HG02642 (cell line): ENCODE data around the gene GPR35.
"Not testable (repeated sequence)": the region's sequence is repeated elsewhere in the genome, so short reads cannot be mapped to it uniquely, and the experiment has no call there.

Experiments used
- ATAC-seq: cut with Tn5 transposase; IDR thresholded peaks from one replicate; pipeline ENCODE4 v1.9.1; 2021; ENCODE audit warnings: mild to moderate bottlenecking; ENCODE audit not compliant: unreplicated experiment, poor library complexity

GPR35 gene

DNA sequence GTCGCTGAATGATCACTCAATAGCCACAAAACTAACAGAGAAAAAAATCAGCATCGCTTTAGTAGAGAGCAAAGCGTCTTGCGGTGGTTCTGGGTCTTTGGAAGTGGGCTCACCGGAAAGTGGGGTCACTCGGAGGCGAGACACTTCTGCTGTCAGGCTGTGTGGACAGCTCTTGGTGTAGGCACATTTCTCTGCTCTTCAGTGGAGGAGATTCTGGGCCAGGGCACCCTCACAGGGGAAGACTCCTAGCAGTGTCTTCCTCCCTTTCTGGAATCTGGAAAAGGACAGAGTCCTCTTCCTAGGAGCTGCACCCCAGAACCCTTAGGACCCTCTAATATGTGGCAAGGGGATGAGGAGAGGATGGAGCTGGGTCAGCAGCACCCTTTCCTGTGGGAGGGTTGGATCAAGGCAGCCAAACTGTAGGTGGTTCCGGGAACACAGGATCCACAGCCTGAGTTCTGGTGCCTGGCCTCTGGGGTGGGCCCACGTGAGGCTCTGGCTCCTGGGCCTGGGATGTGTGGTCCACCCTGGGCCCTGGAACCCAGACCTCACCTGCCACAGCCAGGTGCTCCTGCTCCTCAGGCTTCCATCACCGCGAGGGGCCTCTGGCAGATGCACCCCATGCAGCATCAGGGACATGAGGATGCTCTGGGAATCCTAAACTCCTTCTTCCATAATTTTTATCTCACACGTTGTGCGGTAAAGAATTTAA is 25.1 kb downstream of the GPR35 start:
- no peak for ATAC-seq

DNA sequence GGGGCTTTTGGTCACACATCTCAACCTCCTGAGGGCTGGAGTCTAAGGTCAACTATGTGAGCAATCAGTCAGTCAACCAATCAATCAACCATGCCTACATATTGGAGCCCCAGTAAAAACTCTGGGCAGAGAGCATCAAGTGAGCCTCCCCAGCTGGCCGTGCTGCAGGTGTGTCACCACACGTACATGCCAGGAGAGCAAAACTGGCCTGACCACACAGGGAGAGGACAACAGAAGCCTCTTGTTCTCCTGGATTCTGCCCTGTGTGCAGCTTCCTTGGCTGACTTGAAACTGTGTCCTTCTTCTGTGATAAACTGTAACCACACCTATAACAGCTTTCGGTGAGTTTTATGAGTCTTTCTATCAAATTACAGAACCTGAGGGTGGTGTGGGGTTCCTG is 25.9 kb downstream of the GPR35 start:
- no peak for ATAC-seq

DNA sequence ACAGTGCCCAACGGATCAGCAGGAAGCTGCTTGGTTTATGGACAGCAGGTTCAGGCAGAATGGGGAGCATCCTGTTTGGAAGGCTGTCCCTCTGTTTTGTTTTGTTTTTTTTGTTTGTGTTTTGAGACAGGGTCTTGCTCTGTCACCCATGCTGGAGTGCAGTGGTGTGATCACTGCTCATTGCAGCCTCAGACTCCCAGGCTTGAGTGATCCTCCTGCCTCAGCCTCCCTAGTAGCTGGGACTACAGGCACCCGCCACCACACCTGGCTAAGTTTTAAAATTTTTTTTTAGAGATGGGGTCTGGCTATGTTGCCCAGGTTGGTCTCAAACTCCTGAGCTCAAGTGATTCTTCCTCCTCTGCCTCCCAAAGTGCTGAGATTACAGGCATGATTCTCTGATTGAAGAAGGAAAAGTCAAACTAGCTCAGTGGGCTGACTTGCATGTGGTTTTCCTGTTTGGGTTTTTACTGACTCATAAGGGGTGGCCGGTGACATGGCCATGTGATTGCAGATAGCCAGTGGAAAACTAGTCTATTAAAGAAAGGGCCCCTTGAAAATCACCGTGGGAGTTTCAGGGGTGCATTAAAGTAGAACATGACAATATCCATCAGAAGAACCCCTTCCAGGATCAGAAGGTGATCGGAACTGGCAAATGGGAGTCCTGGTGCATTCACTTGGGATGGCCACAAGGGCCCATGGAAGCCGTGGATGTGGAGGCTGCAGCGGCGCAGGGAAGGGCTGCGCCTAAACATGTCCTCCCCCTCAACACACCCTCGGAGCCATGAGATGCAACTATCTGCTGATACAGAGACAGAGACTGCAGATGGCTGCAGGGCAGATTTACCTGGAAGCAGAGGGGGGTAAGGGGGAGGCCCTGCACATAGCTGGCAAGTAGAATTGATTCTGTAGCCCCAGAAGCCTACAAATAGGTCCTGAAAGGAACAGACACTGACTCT is 30.9 kb downstream of the GPR35 start:
- no peak for ATAC-seq

DNA sequence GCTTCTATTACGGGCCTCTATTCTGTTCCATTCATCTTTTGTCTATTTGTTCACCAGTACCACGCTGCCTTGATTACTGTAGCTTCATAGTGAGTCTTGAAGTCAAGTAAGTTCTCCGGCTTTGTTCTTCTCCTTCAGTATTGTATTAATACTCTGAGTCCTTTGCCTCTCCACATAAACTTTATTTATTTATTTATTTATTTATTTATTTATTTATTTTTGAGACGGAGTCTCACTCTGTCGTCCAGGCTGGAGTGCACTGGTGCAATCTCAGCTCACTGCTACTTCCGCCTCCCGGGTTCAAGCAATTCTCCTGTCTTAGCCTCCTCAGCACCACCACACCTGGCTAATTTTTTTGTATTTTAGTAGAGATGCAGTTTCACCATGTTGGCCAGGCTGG is 34.6 kb downstream of the GPR35 start:
- ATAC-seq: not testable (repeated sequence)

DNA sequence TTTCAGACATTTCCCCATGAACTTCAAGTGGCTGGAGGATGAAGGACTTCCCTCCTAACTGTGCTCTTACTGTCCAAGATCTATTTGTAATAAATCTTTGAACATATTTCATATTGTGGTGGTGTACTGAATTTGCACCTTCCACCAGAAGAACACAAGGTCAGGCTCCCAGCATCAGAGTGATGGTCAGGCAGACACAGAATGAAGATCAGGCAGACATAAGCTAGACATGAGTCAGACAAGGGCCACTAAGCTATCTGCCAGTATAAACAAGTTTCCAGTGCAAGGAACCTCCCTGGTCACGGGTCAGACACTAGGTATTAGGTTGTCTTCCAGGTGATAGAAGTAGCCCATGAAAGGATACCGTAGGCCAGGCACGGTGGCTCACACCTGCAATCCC is 37.4 kb downstream of the GPR35 start:
- no peak for ATAC-seq

DNA sequence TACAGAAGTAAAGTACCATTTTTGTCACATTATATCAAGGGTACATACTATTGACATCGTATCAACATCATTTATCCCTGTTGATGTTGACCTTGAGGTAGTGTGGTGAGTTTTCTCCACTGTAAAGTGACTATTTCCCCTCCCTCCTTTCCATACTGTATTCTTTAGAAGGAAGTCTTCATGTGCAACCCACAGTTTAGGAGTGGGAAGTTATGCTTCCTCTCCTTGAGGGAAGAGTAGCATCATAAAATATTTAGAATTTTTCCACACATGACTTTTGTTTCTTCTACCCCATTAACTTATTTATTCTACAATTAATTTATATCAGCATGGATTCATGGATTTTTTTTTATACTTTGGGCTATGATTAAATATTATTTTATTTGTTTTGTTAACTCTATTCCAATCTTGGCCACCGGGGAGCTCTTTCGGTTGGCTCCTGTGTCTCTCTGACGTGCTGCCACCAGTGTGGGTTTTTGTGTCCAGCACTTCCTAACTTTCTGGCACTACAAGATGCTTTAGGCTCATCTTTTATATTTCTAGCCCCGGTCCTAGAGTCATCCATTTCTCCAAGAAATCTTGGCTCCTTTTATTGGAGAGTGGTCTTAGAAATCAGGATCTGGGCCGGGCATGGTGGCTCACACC is 38.4 kb downstream of the GPR35 start:
- no peak for ATAC-seq

DNA sequence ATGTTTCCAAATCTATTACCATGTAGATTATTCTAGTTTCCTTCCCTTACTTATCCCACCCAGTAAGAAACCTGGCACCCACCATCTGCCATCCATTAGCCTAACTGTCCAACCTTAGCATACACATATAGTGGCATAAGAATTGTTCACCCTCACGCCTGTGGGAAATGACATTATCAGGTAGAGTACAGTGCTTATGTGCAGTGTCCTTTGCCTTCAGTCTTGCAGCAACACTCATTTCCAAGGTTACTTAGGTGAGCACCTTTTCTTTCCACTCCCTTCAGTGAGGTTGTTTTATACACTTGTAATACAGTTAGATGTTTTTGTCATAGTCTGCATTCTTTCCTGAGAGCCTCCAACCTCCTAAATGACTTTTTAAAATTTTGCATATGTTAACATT is 39.3 kb downstream of the GPR35 start:
- ATAC-seq: no peak

DNA sequence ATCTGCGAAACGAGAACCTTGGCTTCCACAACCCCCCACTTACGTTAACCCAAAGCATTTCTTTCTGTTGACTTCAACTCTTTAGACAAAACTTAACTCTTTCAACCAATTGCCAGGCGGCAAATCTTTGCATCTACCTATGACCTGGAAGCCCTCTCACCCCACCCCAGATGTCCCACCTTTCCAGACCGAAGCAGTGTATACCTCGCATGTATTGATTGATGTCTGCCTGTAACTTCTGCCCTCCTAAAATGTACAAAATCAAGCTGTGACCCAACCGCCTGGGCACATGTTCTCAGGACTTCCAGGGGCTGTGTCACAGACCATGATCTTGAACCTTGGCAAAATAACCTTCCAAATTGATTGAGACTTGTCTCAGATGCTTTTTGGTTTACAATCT is 45.1 kb downstream of the GPR35 start:
- ATAC-seq: no peak

DNA sequence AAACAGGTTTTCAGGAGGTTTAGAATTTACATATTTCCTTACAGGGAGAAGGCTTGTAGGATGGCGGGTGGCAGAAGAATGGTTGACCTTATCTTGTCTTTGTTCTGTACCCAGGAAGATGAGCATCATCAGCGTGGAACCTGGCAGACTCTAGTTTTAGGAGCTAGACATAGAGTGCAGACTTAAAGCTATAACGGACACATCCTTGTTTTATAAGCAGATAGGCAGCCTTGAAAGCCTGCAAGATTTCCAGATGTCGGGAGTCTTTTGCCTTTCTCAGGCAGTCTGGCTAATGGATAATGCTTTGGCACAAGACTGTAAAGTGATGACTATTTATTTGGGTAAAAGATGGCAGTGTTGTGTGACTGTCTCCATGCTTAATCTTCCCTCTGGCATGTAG is 45.7 kb downstream of the GPR35 start:
- no peak for ATAC-seq

DNA sequence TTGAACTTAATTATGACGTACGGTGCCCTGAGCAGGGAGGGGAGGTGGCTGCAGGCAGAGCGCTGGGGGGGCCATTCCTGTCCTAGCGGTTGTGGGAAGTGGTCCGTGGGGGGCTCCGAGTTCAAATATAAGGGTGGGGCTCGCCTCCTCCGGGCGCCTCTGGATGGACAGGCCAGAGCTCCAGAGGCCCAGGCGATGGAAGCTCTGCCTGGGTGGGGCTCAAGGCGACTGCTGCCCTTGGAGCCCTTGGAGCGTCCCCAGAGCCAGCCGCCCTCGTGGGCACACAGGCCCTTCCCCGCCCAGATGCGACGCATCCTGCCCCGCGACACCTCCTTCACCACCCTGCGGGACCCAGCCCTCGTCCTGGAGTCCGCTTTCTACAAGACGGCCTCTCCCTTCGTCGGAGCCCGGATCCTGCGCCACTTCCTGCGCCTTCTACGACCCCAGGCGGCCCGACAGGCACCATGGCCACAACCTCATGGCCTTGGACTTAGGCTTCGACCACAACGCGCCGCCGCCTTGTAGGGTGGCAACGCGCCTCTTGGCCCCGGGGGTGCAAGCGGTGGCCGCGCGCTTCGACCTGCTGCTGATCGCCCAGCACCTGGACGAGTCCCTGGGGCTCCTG is 46.9 kb downstream of the GPR35 start:
- no peak for ATAC-seq

DNA sequence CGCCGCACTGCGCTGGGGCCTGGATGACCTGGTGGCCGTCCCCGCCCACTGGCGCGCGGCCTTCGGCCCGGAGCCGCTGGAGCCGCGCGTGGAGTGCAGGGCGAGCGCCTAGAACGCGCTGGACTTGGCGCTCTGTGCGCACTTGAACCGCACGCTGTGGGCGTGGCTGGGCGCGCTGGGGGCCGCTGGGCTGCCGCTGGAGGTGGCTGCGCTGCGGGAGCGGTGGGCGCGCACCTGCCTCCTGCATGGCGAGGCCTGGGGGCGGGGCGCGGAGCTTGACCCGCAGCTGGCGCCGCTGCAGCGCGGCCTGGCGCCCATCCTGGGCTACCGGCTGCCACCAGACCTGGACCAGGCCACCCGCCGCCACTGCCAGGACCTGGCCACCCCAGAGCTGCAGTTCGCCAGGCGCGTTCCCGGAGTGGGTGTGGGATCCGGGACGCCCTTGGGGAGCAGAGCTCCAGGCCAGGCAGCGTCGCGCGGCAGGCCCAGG is 47.5 kb downstream of the GPR35 start:
- no peak for ATAC-seq

DNA sequence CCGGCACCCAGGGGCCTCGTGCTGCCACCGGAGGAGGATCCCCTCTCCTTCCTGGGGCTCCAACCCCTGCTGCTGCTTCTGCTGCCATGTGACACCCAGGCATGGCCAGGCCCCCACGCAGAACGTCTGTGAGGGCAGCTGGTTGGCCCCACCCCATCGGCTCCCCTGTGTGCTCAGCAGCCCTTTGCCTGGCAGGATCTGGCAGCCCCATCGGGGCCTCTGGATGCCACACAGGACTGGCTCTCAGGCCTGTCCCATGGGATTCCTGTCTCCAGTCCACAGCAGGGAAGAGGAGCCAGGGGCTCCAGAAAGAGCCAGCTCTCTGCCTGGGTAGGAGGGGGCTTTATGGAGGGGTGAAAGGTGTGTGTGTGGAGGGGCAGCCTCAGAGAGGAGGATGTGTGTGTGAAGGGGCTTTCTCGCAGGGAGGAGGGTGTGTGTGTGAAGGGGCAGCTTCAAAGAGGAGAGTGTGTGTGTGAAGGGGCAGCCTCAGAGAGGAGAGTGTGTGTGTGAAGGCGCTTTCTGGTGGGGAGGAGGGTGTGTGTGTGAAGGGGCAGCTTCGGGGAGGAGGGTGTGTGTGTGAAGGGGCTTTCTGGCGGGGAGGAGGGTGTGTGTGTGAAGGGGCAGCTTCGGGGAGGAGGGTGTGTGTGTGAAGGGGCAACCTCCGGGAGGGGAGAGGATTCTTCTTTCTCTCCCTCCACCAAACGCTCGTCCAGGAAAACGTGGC is 49.3 kb downstream of the GPR35 start:
- ATAC-seq: not testable (repeated sequence)

DNA sequence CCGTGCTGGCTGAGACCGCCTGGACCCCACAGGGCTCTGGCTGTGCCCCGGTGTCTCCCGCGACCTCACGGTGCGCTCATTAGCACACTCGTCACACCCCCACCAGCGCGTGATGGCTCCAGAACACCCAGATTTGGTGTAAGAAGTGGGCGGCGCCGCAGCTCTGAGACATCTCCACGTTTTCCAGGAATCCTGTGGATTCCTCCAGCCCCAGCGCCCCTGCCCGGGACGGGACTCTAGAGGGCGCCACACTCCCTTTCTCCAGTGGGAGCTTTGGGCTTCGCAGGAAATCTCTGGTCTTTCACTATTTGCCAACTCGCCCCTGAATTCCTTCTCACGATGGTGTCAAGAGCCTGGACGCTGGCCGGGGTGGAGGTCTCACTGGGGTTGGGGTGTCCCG is 50.1 kb downstream of the GPR35 start:
- ATAC-seq: not testable (repeated sequence)

DNA sequence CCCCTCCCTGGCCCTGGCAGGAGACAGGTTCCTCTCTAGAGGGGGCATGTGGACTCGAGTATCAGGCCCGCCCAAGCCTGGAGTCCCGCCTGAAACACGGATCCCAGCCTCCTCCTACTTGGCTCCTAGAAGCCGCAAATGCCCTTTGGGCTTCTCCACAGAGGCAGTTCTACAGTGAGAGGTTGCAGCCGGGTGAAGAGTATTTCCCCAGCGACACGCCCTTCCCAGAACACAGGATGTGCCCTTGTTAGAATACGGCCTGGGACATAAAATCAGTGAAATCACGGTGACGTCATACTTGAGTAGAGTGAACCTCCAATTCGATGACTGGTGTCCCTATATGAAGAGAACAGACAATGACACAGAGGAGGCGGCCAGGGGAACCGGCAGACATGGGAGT is 52.8 kb downstream of the GPR35 start:
- not testable (repeated sequence) for ATAC-seq

DNA sequence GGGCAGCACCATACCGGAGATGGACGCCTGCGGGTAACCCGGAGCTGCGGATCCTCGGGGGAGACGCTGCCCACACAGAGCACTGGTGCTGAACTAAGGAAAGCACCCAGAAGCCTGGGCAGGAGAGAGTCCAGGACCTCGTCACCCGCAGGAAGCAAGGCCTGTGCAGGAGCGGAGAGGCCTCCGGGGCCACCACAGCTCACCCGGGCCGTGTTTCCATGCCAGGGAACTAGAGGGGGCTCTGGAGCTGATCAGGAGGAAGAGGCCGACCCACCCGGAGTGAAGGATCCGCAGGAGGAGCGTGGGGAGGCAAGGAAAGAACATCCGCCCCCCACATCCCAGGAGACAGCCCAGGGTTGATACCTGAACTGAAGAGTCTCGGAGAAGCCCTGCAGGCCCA is 53.6 kb downstream of the GPR35 start:
- ATAC-seq: not testable (repeated sequence)

DNA sequence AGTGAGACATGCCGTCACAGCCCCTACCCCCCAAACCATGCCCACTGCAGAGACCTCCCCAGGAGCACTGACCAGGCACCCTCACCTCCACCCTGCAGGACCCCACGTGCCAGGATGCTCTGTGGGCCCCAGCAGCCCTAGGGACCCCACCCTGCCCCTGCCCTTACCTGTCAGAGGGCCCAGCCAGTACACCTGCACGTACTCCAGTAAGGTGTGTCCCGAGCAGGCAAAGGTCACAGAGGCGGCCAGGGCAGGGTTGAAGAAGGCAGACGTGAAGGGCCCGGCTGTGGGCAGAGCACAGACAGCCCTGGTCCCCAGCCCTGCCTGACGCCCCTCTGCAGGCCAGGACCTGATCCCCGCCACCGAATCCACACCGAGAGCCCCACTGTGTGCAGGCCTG is 54.9 kb downstream of the GPR35 start:
- ATAC-seq: not testable (repeated sequence)
